PC-9 (cell line): ENCODE measurements around the gene BRF1.

Experiments
- EZH2 ChIP-seq: fragments of 200-600 bp; sonication (generic); IDR thresholded peaks from 2 replicates; pipeline ENCODE4 v1.8.0; 2017; ENCODE audit warnings: antibody characterized with exemption, low read depth
- TF ChIP-seq, protein P1 (sequence below): fragments of 200-600 bp; sonication (generic); conservative IDR thresholded peaks from 2 replicates; pipeline ENCODE4 v1.6.1; 2017; ENCODE audit warnings: mixed run types, antibody characterized with exemption, mild to moderate bottlenecking, moderate library complexity

DNA sequence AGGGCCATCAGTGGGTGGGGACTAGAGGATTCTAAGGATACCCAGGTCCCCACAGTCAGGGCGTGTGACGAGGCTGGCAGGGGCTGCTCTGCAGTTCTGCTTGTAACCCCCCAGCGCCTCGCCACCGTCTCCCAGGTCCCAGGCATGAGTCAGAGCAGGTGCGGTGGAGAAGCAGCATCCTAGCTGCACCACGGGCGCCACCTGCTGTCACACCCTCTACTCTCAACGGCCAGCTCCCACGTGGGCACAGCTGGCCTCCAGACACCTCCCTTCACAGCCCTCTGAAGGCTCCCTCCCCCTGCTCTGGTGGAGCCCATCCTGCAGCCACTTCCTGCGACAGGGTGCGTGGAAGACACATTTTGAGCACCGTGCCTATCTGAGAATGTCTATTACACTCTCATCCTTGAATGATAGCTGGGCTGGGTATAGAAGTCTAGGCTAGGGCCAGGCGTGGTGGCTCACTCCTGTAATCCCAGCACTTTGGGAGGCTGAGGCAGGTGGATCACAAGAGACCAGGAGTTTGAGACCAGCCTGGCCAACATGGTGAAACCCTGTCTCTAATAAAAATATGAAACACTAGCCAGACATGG lies 112.8 kb downstream of the BRF1 start:
- TF ChIP-seq, protein P1, sequence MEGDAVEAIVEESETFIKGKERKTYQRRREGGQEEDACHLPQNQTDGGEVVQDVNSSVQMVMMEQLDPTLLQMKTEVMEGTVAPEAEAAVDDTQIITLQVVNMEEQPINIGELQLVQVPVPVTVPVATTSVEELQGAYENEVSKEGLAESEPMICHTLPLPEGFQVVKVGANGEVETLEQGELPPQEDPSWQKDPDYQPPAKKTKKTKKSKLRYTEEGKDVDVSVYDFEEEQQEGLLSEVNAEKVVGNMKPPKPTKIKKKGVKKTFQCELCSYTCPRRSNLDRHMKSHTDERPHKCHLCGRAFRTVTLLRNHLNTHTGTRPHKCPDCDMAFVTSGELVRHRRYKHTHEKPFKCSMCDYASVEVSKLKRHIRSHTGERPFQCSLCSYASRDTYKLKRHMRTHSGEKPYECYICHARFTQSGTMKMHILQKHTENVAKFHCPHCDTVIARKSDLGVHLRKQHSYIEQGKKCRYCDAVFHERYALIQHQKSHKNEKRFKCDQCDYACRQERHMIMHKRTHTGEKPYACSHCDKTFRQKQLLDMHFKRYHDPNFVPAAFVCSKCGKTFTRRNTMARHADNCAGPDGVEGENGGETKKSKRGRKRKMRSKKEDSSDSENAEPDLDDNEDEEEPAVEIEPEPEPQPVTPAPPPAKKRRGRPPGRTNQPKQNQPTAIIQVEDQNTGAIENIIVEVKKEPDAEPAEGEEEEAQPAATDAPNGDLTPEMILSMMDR: peak; percentile 65
- no peak for TF ChIP-seq EZH2
